ENCODE data around the gene CEP128. TPM values are rescaled to one million over a fixed set of nuclear protein-coding genes. Genes with fewer than 3 reads are reported as not detected.

The CEP128 gene
- total RNA-seq, 1 experiment from 2014 or later, result 27.3 TPM

DNA sequence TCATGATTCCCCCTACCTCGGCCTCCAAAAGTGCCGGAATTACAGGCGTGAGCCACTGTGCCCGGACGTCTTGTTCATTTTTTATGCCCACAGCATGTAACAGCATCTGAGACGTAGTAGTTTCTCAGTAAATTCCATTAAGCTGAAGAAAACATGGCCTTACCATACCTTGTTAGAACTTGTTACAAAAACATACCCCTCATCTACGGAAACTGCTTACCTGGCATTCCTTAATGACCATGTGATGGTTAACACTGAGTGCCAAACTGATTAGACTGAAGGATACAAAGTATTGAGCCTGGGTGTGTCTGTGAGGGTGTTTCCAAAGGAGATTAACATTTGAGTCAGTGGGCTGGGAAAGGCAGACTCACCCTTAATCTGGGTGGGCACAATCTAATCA lies 186.8 kb downstream of the CEP128 start:
- no peaks in the 10 kb centered on the region for H3K4me1 ChIP-seq (ENCODE audit: insufficient read depth, low read length, poor library complexity, severe bottlenecking)
- ChIA-PET POLR2A (ENCODE audit: low non-redundant PET) (no interaction called here), CTCF (no interaction called here)
- no peaks in the 10 kb centered on the region for H3K9me3 ChIP-seq (ENCODE audit: low read depth, low read length, poor library complexity, severe bottlenecking)
- DNase-seq (ENCODE audit: low spot score), result no peak
- H3K4me3 ChIP-seq (ENCODE audit: low read depth, low read length, poor library complexity, severe bottlenecking), result no peak overlapping the region
- no peaks in the 10 kb centered on the region for H3K27me3 ChIP-seq (replicated peaks; ENCODE audit: insufficient read depth, low read depth, low read length, poor library complexity)
- TF ChIP-seq EZH2 (IDR thresholded peaks at IDR 0.05; ENCODE audit: borderline replicate concordance, low read depth, low read length, poor library complexity, severe bottlenecking), result no peak
- TF ChIP-seq, protein P1, sequence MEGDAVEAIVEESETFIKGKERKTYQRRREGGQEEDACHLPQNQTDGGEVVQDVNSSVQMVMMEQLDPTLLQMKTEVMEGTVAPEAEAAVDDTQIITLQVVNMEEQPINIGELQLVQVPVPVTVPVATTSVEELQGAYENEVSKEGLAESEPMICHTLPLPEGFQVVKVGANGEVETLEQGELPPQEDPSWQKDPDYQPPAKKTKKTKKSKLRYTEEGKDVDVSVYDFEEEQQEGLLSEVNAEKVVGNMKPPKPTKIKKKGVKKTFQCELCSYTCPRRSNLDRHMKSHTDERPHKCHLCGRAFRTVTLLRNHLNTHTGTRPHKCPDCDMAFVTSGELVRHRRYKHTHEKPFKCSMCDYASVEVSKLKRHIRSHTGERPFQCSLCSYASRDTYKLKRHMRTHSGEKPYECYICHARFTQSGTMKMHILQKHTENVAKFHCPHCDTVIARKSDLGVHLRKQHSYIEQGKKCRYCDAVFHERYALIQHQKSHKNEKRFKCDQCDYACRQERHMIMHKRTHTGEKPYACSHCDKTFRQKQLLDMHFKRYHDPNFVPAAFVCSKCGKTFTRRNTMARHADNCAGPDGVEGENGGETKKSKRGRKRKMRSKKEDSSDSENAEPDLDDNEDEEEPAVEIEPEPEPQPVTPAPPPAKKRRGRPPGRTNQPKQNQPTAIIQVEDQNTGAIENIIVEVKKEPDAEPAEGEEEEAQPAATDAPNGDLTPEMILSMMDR (conservative IDR thresholded peaks at IDR 0.05; ENCODE audit: low read depth, low read length), result no peak
- no peak overlapping the region for H3K27ac ChIP-seq (ENCODE audit: low read depth, low read length, poor library complexity, severe bottlenecking)
- no peaks in the 10 kb centered on the region for H3K36me3 ChIP-seq (ENCODE audit: insufficient read depth, low read length, poor library complexity, severe bottlenecking)
- intact Hi-C loops (cut with micrococcal nuclease; ENCODE audit: unreplicated experiment), result no loop called here
- no TSS peak for BruUV-seq (replicated peaks)

DNA sequence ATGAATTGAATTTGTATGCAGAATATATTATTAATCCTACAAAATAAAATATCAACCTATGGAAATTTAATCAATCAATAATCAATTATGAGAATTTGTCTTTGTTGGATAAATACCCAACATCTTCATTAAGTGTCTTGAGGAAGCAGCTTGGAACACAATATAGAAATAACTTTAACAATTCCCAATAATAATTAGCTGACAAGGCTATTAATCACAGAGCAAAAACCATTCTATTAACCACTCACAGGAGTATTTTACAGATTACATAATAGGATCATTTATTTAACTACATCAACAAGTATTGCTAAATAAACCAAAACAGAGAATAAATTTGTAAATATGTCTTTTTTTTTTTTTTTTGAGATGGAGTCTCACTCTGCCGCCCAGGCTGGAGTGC lies 190.3 kb downstream of the CEP128 start:
- no peak overlapping the region for H3K27ac ChIP-seq (ENCODE audit: low read depth, low read length, poor library complexity, severe bottlenecking)
- H3K4me1 ChIP-seq (ENCODE audit: insufficient read depth, low read length, poor library complexity, severe bottlenecking), result no peaks in the 10 kb centered on the region
- BruUV-seq (replicated peaks), result no TSS peak
- DNase-seq (ENCODE audit: low spot score), result no peak
- intact Hi-C loops (cut with micrococcal nuclease; ENCODE audit: unreplicated experiment), result no loop called here
- no peaks in the 10 kb centered on the region for H3K36me3 ChIP-seq (ENCODE audit: insufficient read depth, low read length, poor library complexity, severe bottlenecking)
- no peaks in the 10 kb centered on the region for H3K9me3 ChIP-seq (ENCODE audit: low read depth, low read length, poor library complexity, severe bottlenecking)
- H3K4me3 ChIP-seq (ENCODE audit: low read depth, low read length, poor library complexity, severe bottlenecking), result no peak overlapping the region
- no peak for TF ChIP-seq EZH2 (IDR thresholded peaks at IDR 0.05; ENCODE audit: borderline replicate concordance, low read depth, low read length, poor library complexity, severe bottlenecking)
- TF ChIP-seq, protein P1 (conservative IDR thresholded peaks at IDR 0.05; ENCODE audit: low read depth, low read length), result no peak
- ChIA-PET POLR2A (ENCODE audit: low non-redundant PET) (no interaction called here), CTCF (no interaction called here)
- H3K27me3 ChIP-seq (replicated peaks; ENCODE audit: insufficient read depth, low read depth, low read length, poor library complexity), result no peaks in the 10 kb centered on the region

DNA sequence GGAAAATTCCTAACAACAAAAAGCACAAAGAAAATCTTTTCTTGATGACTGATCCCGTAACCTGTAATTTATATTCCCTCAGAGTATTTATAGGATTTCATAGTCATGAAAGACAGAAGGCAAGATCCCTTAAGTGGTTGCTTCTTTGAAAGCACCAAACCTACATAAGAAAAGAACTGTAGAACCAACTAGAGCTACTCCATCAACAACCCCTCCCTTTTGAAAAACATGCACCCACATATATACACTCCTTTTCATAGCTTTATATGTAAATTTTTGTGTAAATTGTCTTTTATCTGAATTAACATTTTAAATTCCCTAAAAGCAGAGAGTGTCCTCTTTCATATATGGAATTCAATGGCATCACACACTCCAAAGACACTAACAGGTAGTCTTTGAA lies 215.3 kb downstream of the CEP128 start:
- POLR2A ChIA-PET (ENCODE audit: low non-redundant PET), result no interaction called here
- TF ChIP-seq EZH2 (IDR thresholded peaks at IDR 0.05; ENCODE audit: borderline replicate concordance, low read depth, low read length, poor library complexity, severe bottlenecking), result no peak
- TF ChIP-seq, protein P1 (conservative IDR thresholded peaks at IDR 0.05; ENCODE audit: low read depth, low read length), result no peak
- CTCF ChIA-PET, result no interaction called here
- Histone ChIP-seq H3K9me3 (ENCODE audit: low read depth, low read length, poor library complexity, severe bottlenecking) (no peaks in the 10 kb centered on the region), H3K27me3 (replicated peaks; ENCODE audit: insufficient read depth, low read depth, low read length, poor library complexity) (no peaks in the 10 kb centered on the region), H3K36me3 (ENCODE audit: insufficient read depth, low read length, poor library complexity, severe bottlenecking) (no peaks in the 10 kb centered on the region), H3K4me1 (ENCODE audit: insufficient read depth, low read length, poor library complexity, severe bottlenecking) (no peaks in the 10 kb centered on the region), H3K27ac (ENCODE audit: low read depth, low read length, poor library complexity, severe bottlenecking) (no peak overlapping the region), H3K4me3 (ENCODE audit: low read depth, low read length, poor library complexity, severe bottlenecking) (no peak overlapping the region)
- no peak for DNase-seq (ENCODE audit: low spot score)
- intact Hi-C loops (cut with micrococcal nuclease; ENCODE audit: unreplicated experiment), result no loop called here
- BruUV-seq (replicated peaks), result no TSS peak

Data from A673 (cell line).